Measurements from ENCODE around the gene MBP.

GRCh38 chr18:77111951-77112746 lies 20.4 kb downstream of the MBP start:
- TF ChIP-seq CTCF (IDR thresholded peaks at IDR 0.05; ENCODE audit: poor library complexity, severe bottlenecking) (no peak), SMC3 (conservative IDR thresholded peaks at IDR 0.05; ENCODE audit: poor library complexity) (no peak)

Measured in neural cell (in vitro differentiated cells).